Liver (tissue), 3 donors: ENCODE data around the gene BRS3.

Experiments
- ATF3 ChIP-seq: IDR thresholded peaks from 2 replicates; pipeline ENCODE4 v1.6.1; 2016; ENCODE audit warnings: antibody characterized with exemption
- CTCF ChIP-seq: fragments of 150-350 bp; IDR thresholded peaks from 2 replicates; pipeline ENCODE4 v1.5.1; 2017; ENCODE audit warnings: improper control_type of control experiment, low read depth, low read length; ENCODE audit not compliant: missing input control
- EGR1 ChIP-seq, 2 donors: IDR thresholded peaks; 2 replicates each; pipeline ENCODE4 v1.6.1; 2016 to 2018; ENCODE audit warnings: antibody characterized with exemption in 2 of 2, low read depth in 2 of 2
- JUND ChIP-seq, 2 donors: IDR thresholded peaks; 2 replicates each; pipeline ENCODE4 v1.6.1; 2016; ENCODE audit warnings: antibody characterized with exemption in 2 of 2
- MAX ChIP-seq: IDR thresholded peaks from 2 replicates; pipeline ENCODE4 v1.6.1; 2016; ENCODE audit warnings: antibody characterized with exemption
- REST ChIP-seq: IDR thresholded peaks from 2 replicates; pipeline ENCODE4 v1.6.1; 2016; ENCODE audit warnings: antibody characterized with exemption, mild to moderate bottlenecking
- SP1 ChIP-seq: IDR thresholded peaks from 2 replicates; pipeline ENCODE4 v1.6.1; 2018; ENCODE audit warnings: antibody characterized with exemption, mild to moderate bottlenecking
- YY1 ChIP-seq: IDR thresholded peaks from 2 replicates; pipeline ENCODE4 v1.6.1; 2016; ENCODE audit warnings: antibody characterized with exemption, mild to moderate bottlenecking
- donor health status: healthy.
- donor health status: healthy.

GRCh38 chrX:136467303-136467702 lies 20.4 kb upstream of the BRS3 start:
- TF ChIP-seq EGR1 (IDR thresholded peaks at IDR 0.05; ENCODE audit: low read depth in 2 of 2) (no peak), CTCF (no peak), ATF3 (no peak), JUND (IDR thresholded peaks at IDR 0.05) (no peak), MAX (no peak), SP1 (no peak), REST (no peak), YY1 (no peak)
